GM21360 (cell line): ENCODE measurements around the gene COBL.
"Not testable (repeated sequence)": the region's sequence is repeated elsewhere in the genome, so short reads cannot be mapped to it uniquely, and the experiment has no call there.

Experiments used
- ATAC-seq: cut with Tn5 transposase; IDR thresholded peaks from one replicate; pipeline ENCODE4 v1.9.1; 2021; ENCODE audit warnings: mild to moderate bottlenecking, moderate library complexity; ENCODE audit not compliant: unreplicated experiment

COBL gene

GRCh38 chr7:51213618-51214017, 103.0 kb downstream of the COBL start:
- ATAC-seq = no peak

DNA sequence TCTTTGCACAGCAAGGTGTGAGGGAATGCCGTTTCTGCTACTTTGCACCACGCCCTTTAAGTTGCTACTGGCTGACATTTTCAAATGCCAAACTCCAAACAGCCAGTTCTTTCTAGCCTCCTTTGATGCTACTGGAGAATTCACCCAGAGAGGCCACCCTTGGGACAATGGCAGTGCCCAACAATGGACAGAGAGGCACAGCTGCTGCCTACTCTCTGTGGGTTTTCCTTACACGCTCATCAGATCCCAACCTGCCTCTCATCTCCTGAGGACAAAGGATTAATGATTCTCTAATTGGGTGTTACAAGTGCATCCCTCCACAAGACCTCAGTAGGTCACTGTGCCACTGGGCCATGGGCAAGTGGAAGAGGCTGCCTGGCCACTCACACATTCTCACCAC, 105.8 kb downstream of the COBL start:
- ATAC-seq = no peak

GRCh38 chr7:51209426-51209825, 107.2 kb downstream of the COBL start:
- ATAC-seq = no peak

DNA sequence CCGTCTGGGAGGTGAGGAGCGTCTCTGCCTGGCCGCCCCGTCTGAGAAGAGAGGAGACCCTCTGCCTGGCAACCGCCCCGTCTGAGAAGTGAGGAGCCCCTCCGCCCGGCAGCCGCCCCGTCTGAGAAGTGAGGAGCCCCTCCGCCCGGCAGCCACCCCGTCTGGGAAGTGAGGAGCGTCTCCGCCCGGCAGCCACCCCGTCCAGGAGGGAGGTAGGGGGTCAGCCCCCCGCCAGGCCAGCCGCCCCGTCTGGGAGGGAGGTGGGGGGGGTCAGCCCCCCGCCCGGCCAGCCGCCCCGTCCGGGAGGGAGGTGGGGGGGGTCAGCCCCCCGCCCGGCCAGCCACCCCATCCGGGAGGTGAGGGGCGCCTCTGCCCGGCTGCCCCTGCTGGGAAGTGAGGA, 108.5 kb downstream of the COBL start:
- ATAC-seq = not testable (repeated sequence)

GRCh38 chr7:51198654-51199053, 118.0 kb downstream of the COBL start:
- no peak for ATAC-seq

- no peak for ATAC-seq
Observed at GRCh38 chr7:51190969-51191368, 125.6 kb downstream of the COBL start.

GRCh38 chr7:51189777-51190176, 126.8 kb downstream of the COBL start:
- no peak for ATAC-seq

- no peak for ATAC-seq
Observed at GRCh38 chr7:51188987-51189386, 127.6 kb downstream of the COBL start.

DNA sequence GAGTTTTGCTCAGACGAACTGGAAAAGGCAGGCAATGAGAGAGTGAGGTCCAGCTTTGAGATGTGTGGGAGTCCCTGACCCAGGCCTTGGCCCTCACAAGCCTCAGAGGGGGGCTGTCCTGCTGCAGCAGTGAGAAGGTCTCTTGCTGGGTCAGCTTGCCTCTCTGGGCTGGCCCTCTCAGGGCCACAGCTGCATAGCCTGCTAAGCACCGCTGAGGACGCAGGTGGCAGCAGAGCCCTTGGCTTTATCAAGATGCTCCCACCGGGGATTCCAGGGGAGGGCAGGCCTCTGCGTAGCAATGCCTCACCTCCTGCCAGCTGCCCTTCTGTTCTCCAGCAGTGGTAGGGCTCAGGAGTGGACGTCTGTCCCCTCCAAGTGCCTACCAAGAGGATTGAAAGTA, 128.7 kb downstream of the COBL start:
- no peak for ATAC-seq

GRCh38 chr7:51186531-51186930, 130.1 kb downstream of the COBL start:
- no peak for ATAC-seq

DNA sequence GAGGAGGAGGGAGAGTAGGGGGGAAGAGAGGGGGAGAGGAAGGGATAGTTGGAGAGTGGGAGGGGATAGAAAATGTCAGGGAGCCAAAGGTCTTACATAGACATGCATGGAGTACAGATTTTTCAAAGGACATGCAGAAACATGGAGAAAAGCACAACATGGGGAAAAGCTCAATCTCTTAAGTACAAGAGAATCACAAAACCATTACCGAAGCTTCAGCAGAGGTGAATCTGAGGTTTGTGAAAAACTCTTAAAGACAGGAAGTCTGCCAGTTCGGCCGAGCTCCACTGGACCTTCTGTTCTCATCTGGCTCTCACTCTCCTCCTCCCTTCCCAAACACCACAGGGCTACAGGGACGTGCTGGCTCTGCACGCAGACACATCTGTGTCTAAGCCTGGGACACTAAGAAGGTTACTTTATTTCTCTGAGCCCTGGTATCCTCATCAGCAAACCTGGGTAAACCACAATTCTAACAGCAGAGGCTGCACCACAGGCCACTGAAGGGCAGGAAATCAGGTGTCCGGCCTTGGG, 133.9 kb downstream of the COBL start:
- ATAC-seq = no peak

DNA sequence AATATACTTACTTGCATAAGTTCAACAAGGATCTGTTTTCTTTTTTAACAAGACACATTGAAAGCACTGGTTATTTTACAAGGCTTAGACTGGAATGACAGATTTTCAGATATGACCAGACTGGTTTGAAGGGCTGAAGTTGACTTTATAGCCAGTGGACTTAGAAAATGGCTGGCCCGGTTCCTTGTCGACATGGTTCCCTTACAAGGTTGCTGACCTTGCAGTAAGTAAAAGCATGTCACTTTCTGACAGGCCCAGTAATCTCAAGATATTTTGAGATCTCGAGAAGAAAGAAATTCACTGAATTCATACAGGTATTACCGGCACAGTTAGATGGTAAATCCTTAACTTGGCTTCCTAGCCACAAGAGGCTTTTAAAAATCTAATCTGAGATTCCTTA, 136.5 kb downstream of the COBL start:
- no peak for ATAC-seq

- no peak for ATAC-seq
Observed at GRCh38 chr7:51175992-51176388, 140.6 kb downstream of the COBL start.

- no peak for ATAC-seq
Observed at GRCh38 chr7:51175316-51175991, 141.2 kb downstream of the COBL start.

DNA sequence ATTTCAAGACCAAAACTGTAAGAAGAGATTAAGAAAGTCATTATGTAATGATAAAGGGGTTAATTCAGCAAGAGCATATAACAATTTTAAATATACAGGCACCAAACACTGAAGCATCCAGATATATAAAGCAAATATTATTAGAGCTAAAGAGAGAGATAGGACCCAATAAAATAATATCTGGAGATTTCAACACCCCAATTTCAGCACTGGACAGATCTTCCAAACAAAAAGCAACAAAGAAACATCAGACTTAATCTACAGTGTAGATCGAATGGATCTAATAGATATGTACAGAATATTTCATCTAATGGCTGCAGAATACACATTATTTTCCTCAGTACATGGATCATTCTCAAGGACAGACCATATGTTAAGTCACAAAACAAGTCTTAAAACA, 151.3 kb downstream of the COBL start:
- ATAC-seq = no peak

- ATAC-seq = peak; percentile 96
Observed at GRCh38 chr7:51162724-51163329, 153.8 kb downstream of the COBL start.

- ATAC-seq = no peak
Observed at GRCh38 chr7:51161937-51162336, 154.7 kb downstream of the COBL start.

GRCh38 chr7:51160990-51161615, 155.5 kb downstream of the COBL start:
- peak; percentile 40 for ATAC-seq

DNA sequence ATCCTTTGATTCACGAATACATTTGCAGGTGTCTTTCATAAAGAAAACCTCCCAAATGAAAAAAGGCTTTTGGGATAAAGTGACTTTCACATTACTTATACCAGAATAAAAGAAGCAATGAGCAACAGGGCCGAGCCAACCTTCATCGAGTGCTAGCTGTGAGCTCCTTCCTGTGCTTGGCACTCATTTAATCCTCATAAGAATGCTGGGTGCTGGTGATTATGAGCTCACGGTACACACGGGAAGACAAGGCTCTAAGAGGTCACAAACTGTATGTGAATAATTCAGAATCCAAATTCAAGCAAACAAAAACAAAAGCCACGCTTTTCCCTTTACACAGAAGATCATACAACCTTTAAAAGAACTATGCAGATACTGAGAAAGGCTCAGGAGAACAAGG, 156.2 kb downstream of the COBL start:
- ATAC-seq = no peak

DNA sequence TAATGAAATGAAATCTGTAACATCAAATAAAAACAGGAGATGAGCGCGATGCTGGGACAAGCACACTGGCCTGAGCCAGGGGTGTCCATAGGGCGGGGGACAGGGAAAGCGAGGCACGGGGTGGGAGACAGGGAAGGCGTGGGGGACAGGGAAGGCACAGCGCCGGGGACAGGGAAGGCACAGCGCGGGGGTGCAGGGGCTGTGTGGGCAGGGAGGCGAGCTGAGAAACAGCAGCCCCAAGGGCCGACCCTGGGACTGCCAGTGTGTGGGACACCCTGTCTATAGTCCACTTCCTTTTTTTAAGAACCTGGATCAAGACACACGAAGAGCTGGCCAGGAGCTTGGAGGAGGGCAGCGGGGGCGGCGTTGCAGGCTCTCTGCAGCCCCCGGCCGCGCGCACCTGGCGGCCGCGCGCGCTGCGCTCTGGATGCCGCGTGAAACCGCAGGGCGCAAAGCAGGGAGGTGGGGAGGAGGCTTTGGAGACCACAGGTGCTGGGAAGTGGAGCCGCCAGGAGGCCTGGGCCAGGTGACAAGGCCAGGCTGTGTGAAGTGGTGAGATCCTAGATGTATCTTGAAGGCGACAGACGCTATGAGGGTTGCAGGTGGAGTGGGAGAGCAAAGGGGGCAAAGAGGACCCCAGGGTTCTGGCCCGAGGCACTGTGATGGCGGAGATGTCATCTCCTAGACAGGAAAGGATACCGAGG, 157.7 kb downstream of the COBL start:
- no peak for ATAC-seq

DNA sequence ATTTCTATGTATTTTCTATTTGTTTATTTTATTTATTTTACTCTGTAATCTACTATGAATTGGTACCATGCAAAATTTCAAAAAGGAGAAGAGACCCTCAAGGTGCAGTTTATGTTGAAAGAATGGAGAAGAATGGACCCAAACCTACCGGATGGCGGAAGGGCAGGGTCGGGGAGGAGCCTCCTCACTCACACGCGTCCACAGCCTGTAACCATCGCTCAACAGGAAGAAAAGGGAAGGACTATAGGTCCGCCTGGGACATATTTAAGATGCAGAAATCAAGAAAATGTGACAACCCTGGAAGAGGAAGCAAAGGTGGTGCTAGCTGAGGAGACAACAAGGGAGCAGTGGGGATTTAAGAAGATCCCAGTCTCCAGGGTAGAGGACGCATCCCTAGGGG, 158.4 kb downstream of the COBL start:
- ATAC-seq = no peak

DNA sequence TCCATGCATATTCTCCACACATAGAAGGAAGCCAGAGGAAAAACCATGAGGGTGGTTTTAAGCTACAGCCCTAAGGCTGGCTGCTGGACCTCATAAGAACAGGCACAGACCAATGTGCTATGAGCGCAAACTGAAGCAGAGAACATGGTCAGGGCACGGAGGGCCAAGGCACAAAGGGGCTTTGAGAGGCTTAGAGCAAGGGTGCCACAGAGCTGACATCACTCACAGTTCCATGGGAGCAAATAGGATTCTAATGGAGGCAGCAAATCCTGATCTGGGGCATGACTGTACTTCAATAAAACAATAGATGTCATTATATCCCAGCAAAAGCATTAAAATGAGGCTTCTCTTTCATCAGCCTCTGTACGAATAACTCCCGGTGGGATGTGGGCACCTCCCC, 162.4 kb downstream of the COBL start:
- no peak for ATAC-seq
